Measurements from ENCODE around the gene NOLC1. TPM values are rescaled to one million over a fixed set of nuclear protein-coding genes. Genes with fewer than 3 reads are reported as not detected.

The NOLC1 gene
- total and polyA plus RNA-seq, 10 of the 15 experiments (the other 5 are each of a cell fraction or from before 2014, with no cell fraction given), result 91.7 to 244 (median 128) TPM

DNA sequence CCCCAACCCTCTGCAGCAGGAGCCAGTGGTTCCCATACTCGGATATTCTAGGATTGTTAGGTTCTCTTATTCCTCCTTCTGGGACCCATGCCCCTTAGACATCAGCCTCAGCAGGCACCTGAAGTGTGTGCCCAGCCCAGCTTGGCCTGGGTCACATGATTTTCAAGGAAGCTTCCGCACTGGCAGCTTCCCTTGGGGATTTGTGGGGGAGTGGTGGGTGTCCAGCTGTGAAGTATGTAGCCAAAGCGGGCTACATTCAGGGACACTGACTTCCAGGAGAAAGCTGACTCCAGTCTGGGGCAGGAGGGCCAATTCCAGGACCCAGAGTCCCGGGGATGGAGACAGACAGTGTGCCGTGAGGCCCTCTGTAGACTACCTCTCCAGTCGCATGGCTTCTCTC lies 33.3 kb upstream of the NOLC1 start:
- no peak for DNase-seq (ENCODE audit: low read depth, low spot score)
- BruUV-seq (replicated peaks), result no TSS peak
- Histone ChIP-seq H3K4me1 (ENCODE audit: control insufficient read depth, insufficient read depth, low read length) (peaks cover 47% of the 10 kb centered on the region), H2AFZ (ENCODE audit: control insufficient read depth, low read depth, low read length) (peak overlapping the region; percentile 26), H3K9ac (ENCODE audit: control insufficient read depth, insufficient read depth, low read length) (peak overlapping the region; percentile 88), H3K27ac (ENCODE audit: control insufficient read depth, insufficient read depth) (peak overlapping the region; percentile 73), H3K36me3 (ENCODE audit: control insufficient read depth in 2 of 2, insufficient read depth in 2 of 2, low read length in 1 of 2) (no peaks in the 10 kb centered on the region; a peak in 1 of 4 replicates), H3K9me3 (replicated peaks; ENCODE audit: control insufficient read depth, insufficient read depth, low read length) (no peaks in the 10 kb centered on the region), H4K20me1 (ENCODE audit: control insufficient read depth, insufficient read depth) (no peaks in the 10 kb centered on the region), H3K27me3 (replicated peaks in 1 of 2; ENCODE audit: control insufficient read depth in 2 of 2, insufficient read depth in 2 of 2, low read length in 1 of 2) (no peaks in the 10 kb centered on the region), H3K4me2 (ENCODE audit: control insufficient read depth, insufficient read depth) (peak overlapping the region; percentile 99), H3K4me3 (peak overlapping the region; percentile 98), H3K79me2 (ENCODE audit: control insufficient read depth, insufficient read depth, low read length) (peaks cover 61% of the 10 kb centered on the region)
- RAD21 ChIA-PET (ENCODE audit: unreplicated experiment), result interaction anchor here (0.7 to 1.7 kb wide), 4 partner anchors 14 to 278 kb away, joined by 3 to 8 read pairs (median 7); partner anchors contain the start of gene NOLC1
- in situ Hi-C loops (cut with MboI) (no loop called here), intact Hi-C loops (cut with micrococcal nuclease; ENCODE audit: unreplicated experiment) (loop anchor here (5.0 kb wide), 1 partner anchor 282 kb away; no protein-coding TSS in a partner anchor)
- no peak for FAIRE-seq
- POLR2A ChIA-PET, result interaction anchor here (0.6 to 1.4 kb wide), 11 partner anchors 13 to 385 kb away, joined by 3 to 6 read pairs (median 3); partner anchors contain the start of genes OGA and SUFU
- CTCF ChIA-PET, result interaction anchor here (0.6 to 2.0 kb wide), 7 partner anchors 13 to 278 kb away, joined by 3 to 16 read pairs (median 4); partner anchors contain the start of gene PPRC1
- SMC1A ChIA-PET (ENCODE audit: uncharacterized antibody, unreplicated experiment), result interaction anchor here (0.8 to 1.8 kb wide), 4 partner anchors 9 to 109 kb away, joined by 3 to 7 read pairs (median 4); partner anchors contain the start of genes NOLC1 and PPRC1
- WGBS (ENCODE audit: insufficient coverage, insufficient replicate concordance, low lambda C conversion rate, missing lambda C conversion rate), result 1% methylated on average over 6 of the region's 6 CpGs
- ATAC-seq, result no peak
- TF ChIP-seq FOXK2 (IDR thresholded peaks at IDR 0.05) (no peak), NKRF (conservative IDR thresholded peaks at IDR 0.05) (0 out of 2 replicates have a peak, but pooled peaks have one; percentile 13), RAD51 (IDR thresholded peaks at IDR 0.05) (peak; percentile 78), PML (IDR thresholded peaks at IDR 0.05; ENCODE audit: low read length) (no peak), ETV6 (conservative IDR thresholded peaks at IDR 0.05 in 1 of 2, IDR thresholded peaks at IDR 0.05 in 1 of 2; ENCODE audit: borderline replicate concordance in 1 of 2, low read depth in 1 of 2) (no peak), EED (IDR thresholded peaks at IDR 0.05; ENCODE audit: low read depth) (peak; percentile 22; the same call in 1 of the 2 replicates), RAD21 (IDR thresholded peaks at IDR 0.05; ENCODE audit: insufficient read depth, low read depth, low read length) (no peak), TAF1 (IDR thresholded peaks at IDR 0.05; ENCODE audit: borderline replicate concordance, low read depth, low read length) (no peak), TCF3 (IDR thresholded peaks at IDR 0.05; ENCODE audit: borderline replicate concordance, insufficient read depth, low read depth, low read length) (no peak), KAT2A (conservative IDR thresholded peaks at IDR 0.05; ENCODE audit: control insufficient read depth, low read depth, low read length) (no peak), WRNIP1 (IDR thresholded peaks at IDR 0.05; ENCODE audit: borderline replicate concordance, low read depth, low read length) (no peak), SMAD1 (IDR thresholded peaks at IDR 0.05; ENCODE audit: low read depth, partially characterized antibody) (no peak), BHLHE40 (IDR thresholded peaks at IDR 0.05; ENCODE audit: borderline replicate concordance in 1 of 2, low read depth in 2 of 2, low read length in 1 of 2) (peak in 1 of 2 experiments; percentile 32; a peak in 1 of 4 replicates), IKZF1 (conservative IDR thresholded peaks at IDR 0.05) (peak; percentile 56)
- TF ChIP-seq, protein P1, sequence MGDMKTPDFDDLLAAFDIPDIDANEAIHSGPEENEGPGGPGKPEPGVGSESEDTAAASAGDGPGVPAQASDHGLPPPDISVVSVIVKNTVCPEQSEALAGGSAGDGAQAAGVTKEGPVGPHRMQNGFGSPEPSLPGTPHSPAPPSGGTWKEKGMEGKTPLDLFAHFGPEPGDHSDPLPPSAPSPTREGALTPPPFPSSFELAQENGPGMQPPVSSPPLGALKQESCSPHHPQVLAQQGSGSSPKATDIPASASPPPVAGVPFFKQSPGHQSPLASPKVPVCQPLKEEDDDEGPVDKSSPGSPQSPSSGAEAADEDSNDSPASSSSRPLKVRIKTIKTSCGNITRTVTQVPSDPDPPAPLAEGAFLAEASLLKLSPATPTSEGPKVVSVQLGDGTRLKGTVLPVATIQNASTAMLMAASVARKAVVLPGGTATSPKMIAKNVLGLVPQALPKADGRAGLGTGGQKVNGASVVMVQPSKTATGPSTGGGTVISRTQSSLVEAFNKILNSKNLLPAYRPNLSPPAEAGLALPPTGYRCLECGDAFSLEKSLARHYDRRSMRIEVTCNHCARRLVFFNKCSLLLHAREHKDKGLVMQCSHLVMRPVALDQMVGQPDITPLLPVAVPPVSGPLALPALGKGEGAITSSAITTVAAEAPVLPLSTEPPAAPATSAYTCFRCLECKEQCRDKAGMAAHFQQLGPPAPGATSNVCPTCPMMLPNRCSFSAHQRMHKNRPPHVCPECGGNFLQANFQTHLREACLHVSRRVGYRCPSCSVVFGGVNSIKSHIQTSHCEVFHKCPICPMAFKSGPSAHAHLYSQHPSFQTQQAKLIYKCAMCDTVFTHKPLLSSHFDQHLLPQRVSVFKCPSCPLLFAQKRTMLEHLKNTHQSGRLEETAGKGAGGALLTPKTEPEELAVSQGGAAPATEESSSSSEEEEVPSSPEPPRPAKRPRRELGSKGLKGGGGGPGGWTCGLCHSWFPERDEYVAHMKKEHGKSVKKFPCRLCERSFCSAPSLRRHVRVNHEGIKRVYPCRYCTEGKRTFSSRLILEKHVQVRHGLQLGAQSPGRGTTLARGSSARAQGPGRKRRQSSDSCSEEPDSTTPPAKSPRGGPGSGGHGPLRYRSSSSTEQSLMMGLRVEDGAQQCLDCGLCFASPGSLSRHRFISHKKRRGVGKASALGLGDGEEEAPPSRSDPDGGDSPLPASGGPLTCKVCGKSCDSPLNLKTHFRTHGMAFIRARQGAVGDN (IDR thresholded peaks at IDR 0.05), result peak; percentile 27; the same call in 1 of the 2 replicates
- TF ChIP-seq, protein P2, sequence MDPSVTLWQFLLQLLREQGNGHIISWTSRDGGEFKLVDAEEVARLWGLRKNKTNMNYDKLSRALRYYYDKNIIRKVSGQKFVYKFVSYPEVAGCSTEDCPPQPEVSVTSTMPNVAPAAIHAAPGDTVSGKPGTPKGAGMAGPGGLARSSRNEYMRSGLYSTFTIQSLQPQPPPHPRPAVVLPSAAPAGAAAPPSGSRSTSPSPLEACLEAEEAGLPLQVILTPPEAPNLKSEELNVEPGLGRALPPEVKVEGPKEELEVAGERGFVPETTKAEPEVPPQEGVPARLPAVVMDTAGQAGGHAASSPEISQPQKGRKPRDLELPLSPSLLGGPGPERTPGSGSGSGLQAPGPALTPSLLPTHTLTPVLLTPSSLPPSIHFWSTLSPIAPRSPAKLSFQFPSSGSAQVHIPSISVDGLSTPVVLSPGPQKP (IDR thresholded peaks at IDR 0.05; ENCODE audit: low read depth, low read length), result no peak
